AG04450 (cell line): ENCODE results near the gene KDF1. TPM values are rescaled to one million over a fixed set of nuclear protein-coding genes. Genes with fewer than 3 reads are reported as not detected.

Experiments used
- CTCF ChIA-PET: fragments of 300-600, 350-600 bp; formaldehyde crosslinking; extraction: SDS; loops from one replicate; lab custom pipeline; 2022; ENCODE audit warnings: antibody characterized with exemption, inconsistent platforms; lab: Charles Lee
- POLR2A ChIA-PET: fragments of 350-600 bp; formaldehyde crosslinking; extraction: SDS; loops from one replicate; lab custom pipeline; 2021; ENCODE audit warnings: antibody characterized with exemption, inconsistent platforms; lab: Yijun Ruan, JAX
- DNase-seq: peaks from one replicate; pipeline ENCODE4 v3.0.0-alpha.2; 2011; ENCODE audit warnings: low read depth, low spot score
- H3K27ac ChIP-seq: one replicate; pipeline ENCODE4 v1.5.1; 2012; ENCODE audit warnings: low read depth, low read length, control low read depth
- H3K27me3 ChIP-seq: one replicate; pipeline ENCODE4 v1.6.0; 2012; ENCODE audit warnings: low read length; ENCODE audit not compliant: control insufficient read depth, insufficient read depth
- H3K4me3 ChIP-seq: 2 replicates; pipeline ENCODE4 v1.5.1; 2011; ENCODE audit warnings: mild to moderate bottlenecking, low read depth, low read length, control low read depth
- H3K9me3 ChIP-seq: 2 replicates; pipeline ENCODE4 v1.5.1; 2012; ENCODE audit warnings: low read length; ENCODE audit not compliant: control insufficient read depth, insufficient read depth
- CTCF ChIP-seq: IDR thresholded peaks from 2 replicates; pipeline ENCODE4 v1.5.1; 2011; ENCODE audit warnings: low read depth, low read length, control low read depth, inconsistent platforms
- polyA plus RNA-seq: library from polyadenylated mRNA; depleted of rRNA; stranded (reverse); fragments of >200 nt; gene quantifications from 2 replicates; pipeline ENCODE4 v1.2.3, GENCODE V29; 2011

KDF1 gene
- polyA plus RNA-seq, 1 experiment: not detected

- DNase-seq: no peak
- H3K27ac ChIP-seq: no peak overlapping the region
- no peak for TF ChIP-seq CTCF
- POLR2A ChIA-PET: no interaction called here
- H3K4me3 ChIP-seq: no peak overlapping the region
- peaks cover 5% of the 10 kb centered on the region for H3K9me3 ChIP-seq
- CTCF ChIA-PET: no interaction called here
- peaks cover 13% of the 10 kb centered on the region for H3K27me3 ChIP-seq
These were observed 3.0 kb downstream of the KDF1 start for GRCh38 chr1:26957306-26957705.

GRCh38 chr1:26956321-26956720, 3.9 kb downstream of the KDF1 start:
- Histone ChIP-seq H3K4me3 (no peak overlapping the region), H3K9me3 (peaks cover 10% of the 10 kb centered on the region), H3K27ac (no peak overlapping the region), H3K27me3 (peaks cover 13% of the 10 kb centered on the region)
- ChIA-PET CTCF (no interaction called here), POLR2A (no interaction called here)
- no peak for DNase-seq
- TF ChIP-seq CTCF: no peak

- Histone ChIP-seq H3K9me3 (peaks cover 10% of the 10 kb centered on the region), H3K27me3 (peaks cover 2% of the 10 kb centered on the region), H3K4me3 (no peak overlapping the region), H3K27ac (no peak overlapping the region)
- DNase-seq: no peak
- no peak for TF ChIP-seq CTCF
- CTCF ChIA-PET: no interaction called here
- POLR2A ChIA-PET: no interaction called here
These were observed 6.9 kb downstream of the KDF1 start for GRCh38 chr1:26953374-26953773.

- no peak overlapping the region for H3K27ac ChIP-seq
- POLR2A ChIA-PET: no interaction called here
- CTCF ChIA-PET: no interaction called here
- no peak overlapping the region for H3K4me3 ChIP-seq
- DNase-seq: no peak
- TF ChIP-seq CTCF: no peak
- peaks cover 10% of the 10 kb centered on the region for H3K9me3 ChIP-seq
- no peaks in the 10 kb centered on the region for H3K27me3 ChIP-seq
These were observed 8.3 kb downstream of the KDF1 start for GRCh38 chr1:26951821-26952497.

- POLR2A ChIA-PET: interaction anchor here (0.6 kb wide), 1 partner anchor 28 kb away, joined by 3 read pairs; no protein-coding TSS in a partner anchor
- no peak for TF ChIP-seq CTCF
These were observed 9.1 kb downstream of the KDF1 start for GRCh38 chr1:26951216-26951615.

More at GRCh38 chr1:26951216-26951615, 9.1 kb downstream of the KDF1 start:
- DNase-seq: no peak
- Histone ChIP-seq H3K4me3 (no peak overlapping the region), H3K27ac (no peak overlapping the region), H3K9me3 (peaks cover 9% of the 10 kb centered on the region), H3K27me3 (no peaks in the 10 kb centered on the region)
- CTCF ChIA-PET: no interaction called here
